Measurements from ENCODE around the gene MAGOH. TPM values are rescaled to one million over a fixed set of nuclear protein-coding genes. Genes with fewer than 3 reads are reported as not detected.
A peak's percentile ranks its signal among the peaks of the same experiment; 100 is the strongest.

MAGOH gene
- total and polyA plus RNA-seq, 9 of the 15 experiments (the other 6 are each of a cell fraction or from before 2014, with no cell fraction given), result 102 to 342 (median 135) TPM

DNA sequence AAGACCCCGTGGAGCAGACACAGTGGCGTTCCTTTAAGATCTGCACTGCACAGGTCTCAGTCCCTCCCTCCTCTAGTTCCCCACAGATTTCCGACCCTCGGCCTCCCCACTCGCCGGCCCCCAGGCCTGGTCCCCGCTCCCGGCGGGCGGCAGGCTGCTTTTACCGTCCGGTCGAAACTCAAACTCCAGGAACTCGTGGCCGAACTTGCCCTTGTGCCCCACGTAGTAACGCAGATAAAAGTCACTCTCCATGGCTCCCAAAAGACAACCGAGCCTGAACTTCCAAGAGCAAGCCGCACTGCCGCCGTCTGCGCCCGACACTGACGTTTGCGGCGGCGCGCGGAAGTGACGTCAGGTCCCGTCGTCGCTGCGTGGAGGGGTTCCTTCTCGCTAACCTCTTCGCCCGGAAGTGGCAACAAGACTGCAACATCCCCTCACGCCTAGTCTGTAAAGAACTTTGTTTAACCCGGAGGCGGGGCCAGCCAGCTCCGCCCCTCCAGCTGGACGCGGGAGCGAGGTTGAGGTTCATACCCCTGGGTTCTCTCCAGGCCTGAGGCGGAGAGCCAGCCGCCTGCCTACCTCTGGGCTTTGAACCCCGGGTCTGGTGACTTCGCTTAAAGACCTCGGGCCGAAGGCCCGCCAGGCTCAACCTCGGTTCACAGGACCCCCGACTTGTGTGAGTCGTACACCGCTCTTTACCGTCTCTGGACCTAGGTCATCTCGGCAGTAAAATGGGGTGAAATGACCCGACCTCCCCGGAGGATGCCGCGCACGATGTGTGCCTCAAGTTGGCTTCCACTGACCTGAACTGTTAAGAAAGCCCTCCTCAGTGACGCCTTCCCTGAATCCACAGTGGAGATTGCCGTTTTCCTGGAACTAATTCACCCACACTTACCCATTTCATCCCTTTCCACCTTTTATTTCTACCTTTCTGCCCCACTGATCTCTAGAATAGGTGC, at the start of gene MAGOH (continued):
- TF ChIP-seq TEAD4 (IDR thresholded peaks at IDR 0.05; ENCODE audit: low read length), result no peak
- TF ChIP-seq TEAD4 (CRISPR knock-in tag; IDR thresholded peaks at IDR 0.05; ENCODE audit: borderline replicate concordance), result peak; percentile 73; the same call in 1 of the 2 replicates
- peak; percentile 60; the same call in 1 of the 2 replicates for TF ChIP-seq CTBP1 (IDR thresholded peaks at IDR 0.05; ENCODE audit: borderline replicate concordance)
- peak; percentile 33; the same call in 1 of the 2 replicates for TF ChIP-seq HLTF (IDR thresholded peaks at IDR 0.05)
- TF ChIP-seq ILK (tag; IDR thresholded peaks at IDR 0.05; ENCODE audit: borderline replicate concordance, low read depth), result no peak
- TF ChIP-seq NCOR1 (IDR thresholded peaks at IDR 0.05), result peak; percentile 38; the same call in 1 of the 2 replicates
- no peak for TF ChIP-seq ZNF3 (CRISPR knock-in tag; IDR thresholded peaks at IDR 0.05)
- no peak for TF ChIP-seq ZNF436 (CRISPR knock-in tag; IDR thresholded peaks at IDR 0.05)
- no peak for TF ChIP-seq ZNF253 (CRISPR knock-in tag; conservative IDR thresholded peaks at IDR 0.05)
- peak; percentile 99 for TF ChIP-seq ATF1 (CRISPR knock-in tag; IDR thresholded peaks at IDR 0.05)
- TF ChIP-seq ATF1 (tag; IDR thresholded peaks at IDR 0.05), result peak; percentile 100
- TF ChIP-seq PBX2 (CRISPR knock-in tag; IDR thresholded peaks at IDR 0.05; ENCODE audit: low read depth), result no peak
- no peak for TF ChIP-seq PBX2 (tag; conservative IDR thresholded peaks at IDR 0.05; ENCODE audit: low read depth)
- no peak for TF ChIP-seq MED1 (CRISPR knock-in tag; IDR thresholded peaks at IDR 0.05; ENCODE audit: borderline replicate concordance)
- no peak for TF ChIP-seq U2AF1 (optimal IDR thresholded peaks at IDR 0.05; ENCODE audit: low read depth, low read length)
- TF ChIP-seq ZBTB1 (CRISPR knock-in tag; IDR thresholded peaks at IDR 0.05; ENCODE audit: borderline replicate concordance, low read depth), result no peak
- TF ChIP-seq CTCF (IDR thresholded peaks at IDR 0.05 in 2 of 3, conservative IDR thresholded peaks at IDR 0.05 in 1 of 3; ENCODE audit: insufficient read depth in 2 of 3, low read depth in 1 of 3, low read length in 3 of 3), result 0 out of 6 replicates have a peak, but pooled peaks of 1 of the 3 experiments have one; percentile 0
- no peak for TF ChIP-seq TCFL5 (CRISPR knock-in tag; conservative IDR thresholded peaks at IDR 0.05)
- no peak; the same call in 1 of the 2 replicates for TF ChIP-seq ZBTB17 (CRISPR knock-in tag; IDR thresholded peaks at IDR 0.05)
- no peak for TF ChIP-seq ZNF398 (CRISPR knock-in tag; IDR thresholded peaks at IDR 0.05)
- peak; percentile 55 for TF ChIP-seq NEUROD1 (IDR thresholded peaks at IDR 0.05; ENCODE audit: borderline replicate concordance, low read depth, low read length, partially characterized antibody)

All from K562 (cell line).